Activated naive CD8-positive, alpha-beta T cell treated with anti-CD3 and anti-CD28 coated beads for 36 hours (primary cell): Measurements from ENCODE around the gene TMEM263. TPM values are rescaled to one million over a fixed set of nuclear protein-coding genes. Genes with fewer than 3 reads are reported as not detected.
"Not testable (repeated sequence)": the region's sequence is repeated elsewhere in the genome, so short reads cannot be mapped to it uniquely, and the experiment has no call there.

ENCODE experiments used
- DNase-seq: peaks from one replicate; pipeline ENCODE4 v3.0.0; 2021
- H3K27ac Mint-ChIP-seq: one replicate; pipeline ENCODE4 v1.8.0; 2022; ENCODE audit warnings: mild to moderate bottlenecking, moderate library complexity, mixed read lengths
- H3K27me3 Mint-ChIP-seq: one replicate; pipeline ENCODE4 v1.8.0; 2022; ENCODE audit warnings: mild to moderate bottlenecking, mixed read lengths
- H3K36me3 Mint-ChIP-seq: one replicate; pipeline ENCODE4 v1.8.0; 2021; ENCODE audit warnings: mild to moderate bottlenecking, mixed read lengths
- H3K4me1 Mint-ChIP-seq: one replicate; pipeline ENCODE4 v1.8.0; 2021; ENCODE audit warnings: mixed read lengths
- H3K4me3 Mint-ChIP-seq: one replicate; pipeline ENCODE4 v1.8.0; 2022; ENCODE audit warnings: mild to moderate bottlenecking, moderate library complexity, mixed read lengths
- H3K9me3 Mint-ChIP-seq: one replicate; pipeline ENCODE4 v1.8.0; 2022; ENCODE audit warnings: mixed read lengths
- total RNA-seq, 2 experiments: library from RNA; stranded (reverse); gene quantifications; one replicate each; pipeline ENCODE4 v1.2.3, GENCODE V29; 2021

The TMEM263 gene
- total RNA-seq, 2 experiments from 2014 or later = 33.2 to 37.7 TPM

DNA sequence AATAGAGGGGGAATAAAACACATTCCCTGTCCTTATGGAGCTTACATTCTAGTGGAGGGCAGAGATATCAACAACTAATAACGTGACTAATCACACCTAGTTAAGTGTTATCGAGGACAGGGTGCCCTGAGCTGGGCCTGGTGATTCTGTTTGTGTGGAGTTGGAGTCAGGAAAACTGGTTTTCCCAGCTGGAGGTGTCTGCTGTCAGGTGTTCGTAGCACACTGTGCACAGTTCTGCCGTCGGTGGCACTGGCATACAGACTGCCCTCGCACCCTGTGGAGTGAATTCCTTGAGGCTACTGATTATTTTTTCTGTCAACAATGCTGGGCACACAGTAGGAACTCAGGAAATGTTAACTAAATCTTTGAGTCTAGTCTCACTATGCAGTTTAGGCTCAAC lies 32.1 kb downstream of the TMEM263 start:
- peaks cover 26% of the 10 kb centered on the region for H3K36me3 Mint-ChIP-seq
- H3K9me3 Mint-ChIP-seq = peaks cover 14% of the 10 kb centered on the region
- peaks cover 30% of the 10 kb centered on the region for H3K4me1 Mint-ChIP-seq
- no peaks in the 10 kb centered on the region for H3K27me3 Mint-ChIP-seq
- peak overlapping the region; percentile 89 for H3K4me3 Mint-ChIP-seq
- DNase-seq = no peak
- no peak overlapping the region for H3K27ac Mint-ChIP-seq

DNA sequence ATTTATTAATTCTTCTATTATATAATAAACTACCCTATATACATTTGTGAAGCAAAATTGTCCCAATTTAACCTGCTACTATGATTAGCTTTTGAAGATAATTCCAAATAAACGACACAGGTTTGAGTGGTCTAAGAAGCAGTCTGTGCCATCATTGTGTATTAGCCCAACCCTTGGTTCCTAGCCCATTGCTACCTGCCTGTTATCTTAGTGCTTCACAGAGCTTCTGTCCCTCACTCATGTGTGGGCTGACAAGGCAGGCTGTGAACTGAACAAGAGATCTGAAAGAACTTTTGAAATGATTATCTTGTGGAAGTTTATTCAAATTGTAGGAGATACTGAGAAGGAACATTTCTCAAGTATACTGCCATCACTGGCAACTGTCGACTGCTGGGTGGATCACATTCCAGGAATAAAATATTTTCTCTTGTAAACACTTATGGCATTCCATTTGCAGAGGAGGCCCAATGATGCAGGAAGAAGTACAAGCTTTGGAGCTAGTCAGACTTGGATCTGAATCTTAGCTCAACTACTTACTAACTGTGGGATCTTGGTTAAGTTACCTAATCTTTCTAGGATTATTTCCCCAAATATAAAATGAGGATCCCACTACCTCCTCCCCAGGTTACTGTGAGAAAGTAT lies 39.0 kb downstream of the TMEM263 start:
- H3K4me1 Mint-ChIP-seq = no peaks in the 10 kb centered on the region
- H3K9me3 Mint-ChIP-seq = no peaks in the 10 kb centered on the region
- no peak for DNase-seq
- no peak overlapping the region for H3K27ac Mint-ChIP-seq
- no peak overlapping the region for H3K4me3 Mint-ChIP-seq
- H3K36me3 Mint-ChIP-seq = peaks cover 15% of the 10 kb centered on the region
- no peaks in the 10 kb centered on the region for H3K27me3 Mint-ChIP-seq

DNA sequence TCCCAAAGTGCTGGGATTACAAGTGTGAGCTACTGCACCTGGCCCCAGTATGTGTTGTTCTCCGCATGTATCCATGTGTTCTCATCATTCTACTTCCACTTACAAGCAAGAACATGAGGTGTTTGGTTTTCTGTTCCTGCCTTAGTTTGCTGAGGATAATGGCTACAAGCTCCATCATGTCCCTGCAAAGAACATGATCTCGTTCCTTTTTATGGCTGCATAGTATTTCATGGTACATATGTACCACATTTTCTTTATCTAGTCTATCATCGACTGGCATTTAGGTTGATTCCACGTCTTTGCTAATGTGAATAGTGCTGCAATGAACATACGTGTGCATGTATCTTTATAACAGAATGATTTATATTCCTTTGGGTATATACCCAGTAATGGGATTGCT lies 40.4 kb downstream of the TMEM263 start:
- not testable (repeated sequence) for H3K4me1 Mint-ChIP-seq, DNase-seq, H3K4me3 Mint-ChIP-seq, H3K9me3 Mint-ChIP-seq, H3K27ac Mint-ChIP-seq, H3K27me3 Mint-ChIP-seq
- peaks cover 19% of the 10 kb centered on the region for H3K36me3 Mint-ChIP-seq

DNA sequence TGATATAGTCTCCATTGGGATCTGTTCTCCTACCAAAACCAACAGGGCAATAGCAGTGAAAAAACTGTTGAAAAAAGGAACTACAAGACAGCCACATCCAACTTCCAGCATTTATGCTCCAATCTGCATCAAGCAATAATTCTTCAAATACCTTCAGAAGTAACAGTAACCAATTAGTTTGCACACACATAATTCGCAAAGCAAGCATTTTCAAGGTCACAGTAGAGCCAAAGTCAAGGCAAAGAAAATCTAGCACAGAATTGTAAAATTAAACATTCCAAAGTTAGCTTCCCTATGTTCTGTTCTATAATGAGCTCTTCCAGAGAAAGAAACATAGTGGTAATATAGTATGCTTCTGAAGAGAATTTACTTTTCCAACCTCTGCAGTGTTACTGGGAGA lies 42.2 kb downstream of the TMEM263 start:
- Mint-ChIP-seq H3K4me1 (no peaks in the 10 kb centered on the region), H3K27ac (no peak overlapping the region), H3K4me3 (no peak overlapping the region), H3K27me3 (no peaks in the 10 kb centered on the region), H3K9me3 (no peaks in the 10 kb centered on the region), H3K36me3 (peaks cover 25% of the 10 kb centered on the region)
- DNase-seq = no peak

DNA sequence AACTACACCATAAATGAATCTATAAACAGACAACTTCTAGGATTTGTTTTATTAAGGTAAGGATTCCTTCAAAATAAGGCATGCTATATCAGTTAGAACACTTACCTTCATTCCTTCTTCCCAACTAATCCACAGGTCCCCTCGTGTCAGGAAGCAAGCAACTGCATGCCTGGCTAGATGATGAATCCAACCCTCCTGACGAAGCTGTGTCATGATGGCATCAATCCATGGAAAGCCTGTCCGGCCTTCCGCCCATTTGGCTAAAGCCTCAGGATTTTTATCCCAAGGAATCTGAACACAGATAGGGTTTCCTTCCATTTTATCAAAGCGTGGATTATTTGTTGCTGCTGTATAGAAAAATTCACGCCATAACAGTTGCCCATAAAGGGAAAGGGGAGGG lies 43.7 kb downstream of the TMEM263 start:
- no peak for DNase-seq
- H3K27ac Mint-ChIP-seq = no peak overlapping the region
- peaks cover 29% of the 10 kb centered on the region for H3K36me3 Mint-ChIP-seq
- H3K4me1 Mint-ChIP-seq = no peaks in the 10 kb centered on the region
- no peaks in the 10 kb centered on the region for H3K9me3 Mint-ChIP-seq
- no peak overlapping the region for H3K4me3 Mint-ChIP-seq
- no peaks in the 10 kb centered on the region for H3K27me3 Mint-ChIP-seq

DNA sequence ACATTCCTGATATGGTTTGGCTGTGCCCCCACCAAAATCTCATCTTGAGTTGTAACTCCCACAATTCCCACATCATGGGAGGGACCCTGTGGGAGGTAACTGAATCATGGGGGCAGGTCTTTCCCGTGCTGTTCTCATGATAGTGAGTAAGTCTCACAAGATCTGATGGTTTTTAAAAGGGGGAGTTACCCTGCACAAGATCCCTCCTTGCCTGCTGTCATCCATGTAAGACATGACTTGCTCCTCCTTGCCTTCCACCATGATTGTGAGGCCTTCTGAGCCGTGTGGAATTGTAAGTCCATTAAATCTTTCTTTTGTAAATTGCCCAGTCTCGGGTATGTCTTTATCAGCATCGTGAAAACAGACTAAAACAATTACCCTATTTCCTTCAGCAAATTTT lies 47.0 kb downstream of the TMEM263 start:
- peaks cover 22% of the 10 kb centered on the region for H3K36me3 Mint-ChIP-seq
- H3K27me3 Mint-ChIP-seq = not testable (repeated sequence)

DNA sequence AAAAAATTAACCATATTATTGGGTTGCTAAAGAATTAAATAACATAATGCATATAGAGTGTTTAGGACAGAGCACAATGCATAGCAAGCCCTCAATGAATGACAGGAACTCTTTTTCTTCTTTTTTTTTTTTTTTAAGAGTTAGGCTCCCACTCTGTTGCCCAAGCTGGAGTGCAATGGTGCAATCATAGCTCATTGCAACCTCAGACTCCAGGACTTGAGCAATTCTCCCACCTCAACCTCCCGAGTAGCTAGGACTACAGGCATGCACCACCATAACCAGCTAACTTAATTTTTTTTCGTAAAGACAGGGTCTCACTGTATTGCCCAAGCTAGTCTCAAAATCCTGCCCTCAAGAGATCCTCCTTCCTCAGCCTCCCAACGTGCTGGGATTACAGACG lies 51.7 kb downstream of the TMEM263 start:
- H3K27me3 Mint-ChIP-seq = no peaks in the 10 kb centered on the region
- peaks cover 30% of the 10 kb centered on the region for H3K36me3 Mint-ChIP-seq

More for the DNA sequence above, 47.0 kb downstream of the TMEM263 start:
- H3K9me3 Mint-ChIP-seq, H3K27ac Mint-ChIP-seq, H3K4me1 Mint-ChIP-seq, DNase-seq, H3K4me3 Mint-ChIP-seq: not testable (repeated sequence)

DNA sequence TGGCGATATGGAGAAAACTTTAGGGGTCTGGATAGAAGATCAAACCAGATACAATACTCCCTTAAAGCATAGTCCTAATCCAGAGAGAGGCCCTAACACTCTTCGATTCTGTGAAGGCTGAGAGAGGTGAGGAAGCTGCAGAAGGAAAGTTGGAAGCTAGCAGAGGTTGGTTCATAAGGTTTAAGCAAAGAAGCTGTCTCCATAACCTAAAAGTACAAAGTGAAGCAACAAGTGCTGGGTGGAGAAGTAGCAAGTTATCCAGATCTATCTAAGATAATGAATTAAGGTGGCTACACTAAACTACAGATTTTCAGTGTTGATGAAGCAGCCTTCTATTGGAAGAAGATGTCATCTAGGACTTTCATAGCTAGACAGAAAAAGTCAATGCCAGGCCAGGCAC lies 55.8 kb downstream of the TMEM263 start:
- H3K9me3 Mint-ChIP-seq = no peaks in the 10 kb centered on the region
- H3K36me3 Mint-ChIP-seq = peaks cover 25% of the 10 kb centered on the region
- DNase-seq = no peak

More for the DNA sequence above, 51.7 kb downstream of the TMEM263 start:
- H3K4me3 Mint-ChIP-seq = no peak overlapping the region
- no peaks in the 10 kb centered on the region for H3K4me1 Mint-ChIP-seq
- H3K27ac Mint-ChIP-seq = no peak overlapping the region
- H3K9me3 Mint-ChIP-seq = no peaks in the 10 kb centered on the region
- DNase-seq = no peak

DNA sequence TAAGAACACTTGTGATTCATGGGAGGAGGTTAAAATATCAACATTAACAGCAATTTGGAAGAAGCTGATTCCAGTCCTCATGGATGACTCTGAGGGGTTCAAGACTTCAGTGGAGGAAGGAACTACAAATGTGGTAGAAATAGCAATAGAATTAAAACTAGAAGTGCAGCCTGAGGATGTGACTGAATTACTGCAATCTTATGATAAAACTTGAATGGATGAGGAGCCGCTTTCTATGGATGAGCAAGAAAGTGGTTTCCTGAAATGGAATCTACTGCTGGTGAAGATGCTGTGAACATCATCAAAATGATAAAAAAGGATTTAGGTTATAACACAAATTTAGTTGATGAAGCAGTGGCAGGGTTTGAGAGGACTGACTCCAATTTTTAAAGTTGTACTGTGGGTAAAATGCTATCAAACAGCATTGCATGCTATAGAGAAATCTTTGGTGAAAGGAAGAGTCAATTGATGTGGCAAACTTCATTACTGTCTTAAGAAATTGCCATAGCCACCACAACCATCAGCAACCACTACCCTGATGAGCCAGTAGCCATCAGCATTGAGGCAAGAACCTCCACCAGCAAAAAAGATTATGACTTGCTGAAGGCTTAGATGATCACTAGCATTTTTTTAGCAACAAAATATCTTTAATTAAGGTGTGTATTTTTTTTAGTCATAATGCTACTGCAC lies 57.2 kb downstream of the TMEM263 start:
- Mint-ChIP-seq H3K27ac (no peak overlapping the region), H3K27me3 (no peaks in the 10 kb centered on the region), H3K36me3 (peaks cover 35% of the 10 kb centered on the region), H3K4me3 (no peak overlapping the region), H3K4me1 (no peaks in the 10 kb centered on the region), H3K9me3 (no peaks in the 10 kb centered on the region)
- no peak for DNase-seq

More for the DNA sequence above, 55.8 kb downstream of the TMEM263 start:
- Mint-ChIP-seq H3K4me1 (no peaks in the 10 kb centered on the region), H3K27ac (no peak overlapping the region), H3K27me3 (no peaks in the 10 kb centered on the region), H3K4me3 (no peak overlapping the region)

DNA sequence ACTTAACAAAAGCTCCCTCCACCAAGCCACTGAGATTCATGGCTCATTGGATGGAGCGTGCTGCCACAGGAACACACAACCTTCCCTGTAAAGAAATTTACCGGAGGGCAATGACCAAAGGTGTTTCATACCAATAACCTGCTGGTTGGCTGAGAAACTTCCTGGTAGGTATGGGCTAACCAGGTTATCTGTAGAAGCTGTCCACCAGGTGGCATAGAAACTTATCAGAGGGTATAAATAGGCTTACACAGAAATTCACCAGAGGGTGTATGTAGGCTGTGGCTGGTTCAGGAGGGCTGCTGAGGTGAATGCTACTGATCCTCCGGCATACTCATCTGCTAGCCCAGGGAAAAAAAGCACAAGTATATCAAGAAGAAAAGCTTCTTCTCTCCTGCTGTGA lies 58.3 kb downstream of the TMEM263 start:
- Mint-ChIP-seq H3K9me3 (no peaks in the 10 kb centered on the region), H3K4me1 (no peaks in the 10 kb centered on the region), H3K4me3 (no peak overlapping the region), H3K27me3 (no peaks in the 10 kb centered on the region), H3K36me3 (peaks cover 30% of the 10 kb centered on the region), H3K27ac (no peak overlapping the region)
- DNase-seq = no peak

DNA sequence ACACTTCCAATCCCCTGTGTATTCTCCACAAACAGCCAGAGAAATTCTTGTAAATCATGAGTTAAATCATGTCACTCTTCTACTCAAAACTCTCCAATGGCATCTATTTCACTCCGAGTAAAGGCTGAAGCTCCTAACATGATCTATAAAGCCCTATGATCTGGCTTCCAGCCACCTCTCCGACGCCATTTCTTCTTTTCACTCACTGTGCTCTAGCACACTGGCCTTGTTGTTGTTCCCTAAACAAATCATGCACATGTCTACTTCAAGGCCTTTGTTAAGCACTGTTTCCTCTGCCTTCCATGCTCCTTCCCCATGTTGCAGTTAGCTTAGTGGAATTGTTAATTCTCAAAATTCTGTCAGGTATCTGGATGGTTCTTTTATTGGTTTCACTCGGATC lies 61.3 kb downstream of the TMEM263 start:
- Mint-ChIP-seq H3K36me3 (peaks cover 35% of the 10 kb centered on the region), H3K27ac (no peak overlapping the region), H3K4me1 (no peaks in the 10 kb centered on the region), H3K9me3 (no peaks in the 10 kb centered on the region), H3K27me3 (no peaks in the 10 kb centered on the region), H3K4me3 (no peak overlapping the region)
- DNase-seq = no peak

DNA sequence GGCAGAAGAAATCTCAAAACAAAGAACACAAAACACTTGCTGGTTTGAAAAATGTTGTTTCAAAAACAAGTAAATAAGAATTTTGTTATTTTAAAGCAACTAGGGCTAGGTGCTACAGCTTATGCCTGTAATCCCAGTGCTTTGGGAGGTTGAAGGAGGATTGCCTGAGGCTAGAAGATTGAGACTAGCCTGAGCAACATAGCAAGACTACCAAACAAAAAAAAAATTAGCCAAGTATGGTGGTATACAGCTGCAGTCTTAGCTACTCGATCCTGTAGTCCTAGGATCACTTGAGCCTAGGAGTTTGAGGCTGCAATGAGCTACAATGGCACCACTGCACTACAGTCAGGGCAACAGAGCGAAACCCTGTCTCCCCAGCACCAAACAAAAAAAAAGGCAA lies 63.8 kb downstream of the TMEM263 start:
- Mint-ChIP-seq H3K4me3 (no peak overlapping the region), H3K27ac (no peak overlapping the region), H3K27me3 (no peaks in the 10 kb centered on the region), H3K4me1 (peaks cover 6% of the 10 kb centered on the region), H3K9me3 (no peaks in the 10 kb centered on the region), H3K36me3 (peaks cover 30% of the 10 kb centered on the region)
- no peak for DNase-seq

Other genes with a start within 250 kb of the TMEM263 start
- 1 to 10 TPM; 8.7 to 9.1 TPM for gene RIC8B, start 181.2 kb upstream of the TMEM263 start, total RNA-seq
- gene MTERF2, start 31.2 kb downstream of the TMEM263 start, total RNA-seq = 1 to 10 TPM; 4.1 to 6.6 TPM
- gene CRY1, start 137.6 kb downstream of the TMEM263 start, total RNA-seq = 10 to 100 TPM; 29.3 to 30.3 TPM